GM04504 (cell line): ENCODE results near the gene WAS.
"Not testable (repeated sequence)": the region's sequence is repeated elsewhere in the genome, so short reads cannot be mapped to it uniquely, and the experiment has no call there.

Source experiments
- DNase-seq: peaks from one replicate; pipeline ENCODE4 v3.0.0-alpha.2; 2012; ENCODE audit warnings: low read depth

WAS gene

GRCh38 chrX:48683411-48683982, at the start of gene WAS:
Gene WAS, plus strand, starts transcription at chrX:48683799. Its CDS starts 55 bp downstream, at chrX:48683854.
- DNase-seq, result no peak

- DNase-seq, result no peak
Observed at GRCh38 chrX:48636301-48636700, 47.3 kb upstream of the WAS start.

GRCh38 chrX:48636776-48637175, 46.8 kb upstream of the WAS start:
- no peak for DNase-seq

GRCh38 chrX:48645669-48646068, 37.9 kb upstream of the WAS start:
- no peak for DNase-seq

- peak; percentile 28 for DNase-seq
Observed at GRCh38 chrX:48648336-48648751, 35.3 kb upstream of the WAS start.

- DNase-seq, result no peak
Observed at GRCh38 chrX:48649102-48649501, 34.5 kb upstream of the WAS start.

- DNase-seq, result not testable (repeated sequence)
Observed at GRCh38 chrX:48652055-48652579, 31.5 kb upstream of the WAS start.

GRCh38 chrX:48654746-48655145, 28.9 kb upstream of the WAS start:
- not testable (repeated sequence) for DNase-seq

GRCh38 chrX:48659686-48660085, 23.9 kb upstream of the WAS start:
- DNase-seq, result not testable (repeated sequence)

GRCh38 chrX:48663241-48663640, 20.4 kb upstream of the WAS start:
- DNase-seq, result no peak

- DNase-seq, result no peak
Observed at GRCh38 chrX:48664156-48664555, 19.4 kb upstream of the WAS start.

- no peak for DNase-seq
Observed at GRCh38 chrX:48665991-48666390, 17.6 kb upstream of the WAS start.

- DNase-seq, result no peak
Observed at GRCh38 chrX:48666649-48667048, 16.9 kb upstream of the WAS start.

- DNase-seq, result no peak
Observed at GRCh38 chrX:48667509-48667908, 16.1 kb upstream of the WAS start.

- not testable (repeated sequence) for DNase-seq
Observed at GRCh38 chrX:48668187-48668586, 15.4 kb upstream of the WAS start.

- peak; percentile 58 for DNase-seq
Observed at GRCh38 chrX:48676106-48676892, 7.3 kb upstream of the WAS start.

- DNase-seq, result no peak
Observed at GRCh38 chrX:48676893-48677270, 6.7 kb upstream of the WAS start.

GRCh38 chrX:48677516-48677915, 6.1 kb upstream of the WAS start:
- DNase-seq, result no peak

- DNase-seq, result not testable (repeated sequence)
Observed at GRCh38 chrX:48680467-48680866, 3.1 kb upstream of the WAS start.

- not testable (repeated sequence) for DNase-seq
Observed at GRCh38 chrX:48680925-48681324, 2.7 kb upstream of the WAS start.

GRCh38 chrX:48681539-48682183, 1.9 kb upstream of the WAS start:
- DNase-seq, result no peak

- DNase-seq, result not testable (repeated sequence)
Observed at GRCh38 chrX:48682795-48683194, 804 bp upstream of the WAS start.

GRCh38 chrX:48684134-48684533, 535 bp downstream of the WAS start:
- no peak for DNase-seq
